Endothelial cell of hepatic sinusoid (primary cell): ENCODE measurements around the gene PHIP.
"Not testable (repeated sequence)": the region's sequence is repeated elsewhere in the genome, so short reads cannot be mapped to it uniquely, and the experiment has no call there.

ENCODE experiments used
- in situ Hi-C: cut with HindIII; loops from 2 replicates; pipeline ENCODE4 v1.10.0; 2017; ENCODE audit warnings: low sequenced_read_pairs

PHIP gene

GRCh38 chr6:79078075-79078969 is at the start of gene PHIP:
PHIP (minus strand) TSS chr6:79078254; CDS start chr6:79078068, 186 bp downstream.
- in situ Hi-C loops, result no loop called here

- in situ Hi-C loops, result no loop called here
Observed at GRCh38 chr6:79127660-79128059, 49.6 kb upstream of the PHIP start.

GRCh38 chr6:79119217-79119616 is 41.2 kb upstream of the PHIP start:
- in situ Hi-C loops, result no loop called here

GRCh38 chr6:79117752-79118151 is 39.7 kb upstream of the PHIP start:
- in situ Hi-C loops, result no loop called here

GRCh38 chr6:79115553-79116182 is 37.6 kb upstream of the PHIP start:
- in situ Hi-C loops, result no loop called here

GRCh38 chr6:79111549-79111948 is 33.5 kb upstream of the PHIP start:
- in situ Hi-C loops, result no loop called here

GRCh38 chr6:79101164-79101563 is 23.1 kb upstream of the PHIP start:
- in situ Hi-C loops, result no loop called here

- in situ Hi-C loops, result no loop called here
Observed at GRCh38 chr6:79100304-79100703, 22.2 kb upstream of the PHIP start.

- in situ Hi-C loops, result no loop called here
Observed at GRCh38 chr6:79094938-79095337, 16.9 kb upstream of the PHIP start.

- in situ Hi-C loops, result not testable (repeated sequence)
Observed at GRCh38 chr6:79091801-79092200, 13.7 kb upstream of the PHIP start.

- in situ Hi-C loops, result no loop called here
Observed at GRCh38 chr6:79089552-79090404, 11.7 kb upstream of the PHIP start.

- in situ Hi-C loops, result no loop called here
Observed at GRCh38 chr6:79084693-79085092, 6.6 kb upstream of the PHIP start.

GRCh38 chr6:79082304-79082703 is 4.2 kb upstream of the PHIP start:
- in situ Hi-C loops, result no loop called here

GRCh38 chr6:79081663-79082062 is 3.6 kb upstream of the PHIP start:
- in situ Hi-C loops, result no loop called here

GRCh38 chr6:79079561-79080041 is 1.5 kb upstream of the PHIP start:
- in situ Hi-C loops, result no loop called here

- in situ Hi-C loops, result no loop called here
Observed at GRCh38 chr6:79077715-79078074, 359 bp downstream of the PHIP start.

- in situ Hi-C loops, result no loop called here
Observed at GRCh38 chr6:79076782-79077641, 1.0 kb downstream of the PHIP start.

GRCh38 chr6:79076160-79076559 is 1.9 kb downstream of the PHIP start:
- in situ Hi-C loops, result no loop called here

GRCh38 chr6:79073888-79074287 is 4.2 kb downstream of the PHIP start:
- in situ Hi-C loops, result no loop called here

- in situ Hi-C loops, result no loop called here
Observed at GRCh38 chr6:79072640-79073181, 5.3 kb downstream of the PHIP start.
